Endothelial cell of umbilical vein (primary cell): ENCODE measurements around the gene RFK. TPM values are rescaled to one million over a fixed set of nuclear protein-coding genes. Genes with fewer than 3 reads are reported as not detected.
A peak's percentile ranks its signal among the peaks of the same experiment; 100 is the strongest.

ENCODE experiments used
- BruUV-seq: library from RNA; stranded (reverse); fragments of 400-500 nt; replicated peaks from 2 replicates; lab custom pipeline; 2021; lab: Mats Ljungman, UMichigan
- CTCF ChIA-PET: fragments of 300-600, 350-600 bp; sonication (Branson Sonifier 250); formaldehyde crosslinking; loops from one replicate; lab custom pipeline; 2021; ENCODE audit warnings: antibody characterized with exemption, inconsistent platforms; lab: Charles Lee
- POLR2A ChIA-PET: fragments of 300-600, 350-600 bp; sonication (Branson Sonifier 250); formaldehyde crosslinking; loops from one replicate; lab custom pipeline; 2021; ENCODE audit warnings: antibody characterized with exemption, inconsistent platforms; lab: Charles Lee
- DNase-seq: peaks from one replicate; pipeline ENCODE4 v3.0.0-alpha.2; 2011; ENCODE audit warnings: low read depth, low spot score
- FAIRE-seq: peaks from 2 replicates; lab custom pipeline; 2011; peaks lifted over from hg19 to GRCh38; lab: Jason Lieb, UNC
- H2AFZ ChIP-seq: 2 replicates; pipeline ENCODE4 v1.6.0; 2012; ENCODE audit warnings: low read depth, low read length, control low read depth, inconsistent platforms
- H3K27ac ChIP-seq: 2 replicates; pipeline ENCODE4 v1.5.1; 2011; ENCODE audit warnings: low read depth, mild to moderate bottlenecking, control low read depth, low read length, moderate library complexity; ENCODE audit not compliant: insufficient read depth
- H3K27me3 ChIP-seq, 2 experiments: 2 replicates each; pipeline versions ENCODE4 v1.6.0 to v1.6.1; 2011; ENCODE audit warnings: low read length in 2 of 2, mixed read lengths in 1 of 2; ENCODE audit not compliant: control insufficient read depth in 2 of 2, insufficient read depth in 2 of 2
- H3K36me3 ChIP-seq, 2 experiments: 2 replicates in 1 of 2; 3 replicates in 1 of 2; pipeline ENCODE4 v1.5.1; 2011; ENCODE audit warnings: low read length in 2 of 2, mild to moderate bottlenecking in 1 of 2, moderate library complexity in 1 of 2; ENCODE audit not compliant: control insufficient read depth in 2 of 2, insufficient read depth in 2 of 2; ENCODE audit errors: extremely low read depth in 1 of 2
- H3K4me1 ChIP-seq: 3 replicates; pipeline ENCODE4 v1.5.1; 2011; ENCODE audit warnings: mild to moderate bottlenecking, low read length; ENCODE audit not compliant: control insufficient read depth, insufficient read depth; ENCODE audit errors: extremely low read depth
- H3K4me2 ChIP-seq: 2 replicates; pipeline ENCODE4 v1.6.1; 2011; ENCODE audit warnings: low read length, control low read depth, mixed read lengths; ENCODE audit not compliant: insufficient read depth
- H3K4me3 ChIP-seq, 3 experiments: fragments of 200-600 bp in 1 of 3; sonication (generic), shearing (Covaris generic) in 1 of 3; replicated peaks in 1 of 3; 2 replicates each; pipeline ENCODE4 v1.5.1; 2011 to 2016; ENCODE audit warnings: control low read depth in 3 of 3, low read length in 3 of 3, mild to moderate bottlenecking in 2 of 3, inconsistent platforms in 1 of 3, low read depth in 1 of 3, moderate library complexity in 1 of 3; ENCODE audit not compliant: insufficient read depth in 1 of 3
- H3K79me2 ChIP-seq: 2 replicates; pipeline ENCODE4 v1.6.0; 2012; ENCODE audit warnings: low read length, inconsistent platforms; ENCODE audit not compliant: control insufficient read depth, insufficient read depth
- H3K9ac ChIP-seq: replicated peaks from 2 replicates; pipeline ENCODE3; 2011; ENCODE audit warnings: low read length, control low read depth; ENCODE audit not compliant: insufficient read depth; ENCODE audit errors: extremely low read depth
- H3K9me1 ChIP-seq: replicated peaks from 3 replicates; pipeline ENCODE4 v1.6.0; 2011; ENCODE audit warnings: mild to moderate bottlenecking, low read length; ENCODE audit not compliant: control insufficient read depth, insufficient read depth; ENCODE audit errors: extremely low read depth
- H3K9me3 ChIP-seq: replicated peaks from 2 replicates; pipeline ENCODE4 v1.5.1; 2012; ENCODE audit warnings: low read length, inconsistent platforms; ENCODE audit not compliant: control insufficient read depth, insufficient read depth
- H4K20me1 ChIP-seq: replicated peaks from 2 replicates; pipeline ENCODE3; 2011; ENCODE audit warnings: mild to moderate bottlenecking, low read length; ENCODE audit not compliant: control insufficient read depth, insufficient read depth; ENCODE audit errors: extremely low read depth
- CTCF ChIP-seq, 2 donors: IDR thresholded peaks; 1 replicate in 1 of 2; 2 replicates in 1 of 2; pipeline ENCODE4 v1.5.1; 2011; ENCODE audit warnings: low read length in 2 of 2, mild to moderate bottlenecking in 2 of 2, moderate library complexity in 2 of 2, control low read depth in 1 of 2, inconsistent platforms in 1 of 2, low read depth in 1 of 2; ENCODE audit not compliant: insufficient read depth in 1 of 2; ENCODE audit errors: extremely low read depth in 1 of 2
- EZH2 ChIP-seq: IDR thresholded peaks from 2 replicates; pipeline ENCODE4 v1.6.1; 2012; ENCODE audit warnings: borderline replicate concordance, low read depth, mild to moderate bottlenecking, moderate library complexity, low read length, inconsistent platforms; ENCODE audit not compliant: severe bottlenecking
- FOS ChIP-seq: IDR thresholded peaks from 2 replicates; pipeline ENCODE4 v1.6.1; 2011; ENCODE audit warnings: mild to moderate bottlenecking, low read length, moderate library complexity, borderline replicate concordance; ENCODE audit not compliant: insufficient read depth
- GATA2 ChIP-seq: IDR thresholded peaks from 2 replicates; pipeline ENCODE4 v1.7.0; 2011; ENCODE audit warnings: low read depth, mild to moderate bottlenecking, moderate library complexity, mixed read lengths, low read length; ENCODE audit not compliant: insufficient read length, insufficient read depth
- JUN ChIP-seq: IDR thresholded peaks from 2 replicates; pipeline ENCODE4 v1.6.1; 2011; ENCODE audit warnings: borderline replicate concordance, low read depth; ENCODE audit not compliant: insufficient read length, insufficient read depth
- MAX ChIP-seq: IDR thresholded peaks from 2 replicates; pipeline ENCODE4 v1.6.1; 2011; ENCODE audit not compliant: insufficient read depth, insufficient read length
- MYC ChIP-seq: IDR thresholded peaks from one replicate; pipeline ENCODE4 v1.6.1; 2011; ENCODE audit warnings: mild to moderate bottlenecking, low read depth, low read length
- POLR2A ChIP-seq: IDR thresholded peaks from 2 replicates; pipeline ENCODE4 v1.6.1; 2012; ENCODE audit warnings: low read depth, mild to moderate bottlenecking, control low read depth, low read length
- POLR2AphosphoS5 ChIP-seq: IDR thresholded peaks from 2 replicates; pipeline ENCODE4 v1.6.1; 2012; ENCODE audit warnings: low read depth, mild to moderate bottlenecking, control low read depth, low read length, moderate library complexity; ENCODE audit not compliant: insufficient read depth
- dilution Hi-C: fragments of 300-500 bp; cut with MboI; formaldehyde crosslinking; loops from one replicate; pipeline ENCODE4 v1.15.0; 2019; ENCODE audit warnings: low sequenced_read_pairs; ENCODE audit not compliant: extremely low pct_ligation_motif_present
- intact Hi-C: fragments of 100-400 bp; cut with micrococcal nuclease; formaldehyde crosslinking; loops from one replicate; pipeline ENCODE4 v1.10.0; 2022
- polyA plus RNA-seq, 4 experiments: library from polyadenylated mRNA; depleted of rRNA in 3 of 4; stranded (reverse) in 3 of 4; unstranded in 1 of 4; fragments of >200 nt; gene quantifications; 2 replicates each; pipeline versions ENCODE4 v1.2.1 to v1.2.3, GENCODE V29; 2011 to 2012; ENCODE audit warnings: missing spikeins in 1 of 4
- total RNA-seq: library from RNA; stranded (reverse); gene quantifications from 2 replicates; pipeline ENCODE4 v1.2.3, GENCODE V29; 2021

RFK gene
- total and polyA plus RNA-seq, 2 donors (not counting 3 experiments of a cell fraction or from before 2014, with no cell fraction given) = 18.1 to 32.9 TPM

DNA sequence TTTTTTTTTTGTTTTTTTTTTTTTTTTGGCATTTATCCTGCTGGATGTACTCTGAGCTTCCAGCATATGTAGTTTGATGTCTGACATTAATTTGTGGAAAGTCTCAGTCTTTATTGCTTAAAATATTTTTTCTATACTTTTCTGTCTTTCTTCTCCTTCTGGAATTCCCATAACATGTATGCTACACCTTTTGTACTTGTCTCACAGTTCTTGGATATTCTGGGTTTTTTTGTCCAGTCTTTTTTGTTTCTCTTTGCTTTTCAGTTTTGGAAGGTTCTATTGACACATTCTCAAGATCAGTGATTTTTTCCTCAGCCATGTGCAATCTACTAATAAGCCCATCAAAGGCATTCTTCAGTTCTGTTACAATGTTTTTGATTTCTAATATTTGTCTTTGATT is 19.4 kb upstream of the RFK start:
- H2AFZ ChIP-seq = no peak overlapping the region
- no peaks in the 10 kb centered on the region for H4K20me1 ChIP-seq
- no peaks in the 10 kb centered on the region for H3K79me2 ChIP-seq
- H3K36me3 ChIP-seq = no peaks in the 10 kb centered on the region
- no TSS peak for BruUV-seq
- ChIA-PET POLR2A (no interaction called here), CTCF (no interaction called here)
- H3K9me3 ChIP-seq = no peaks in the 10 kb centered on the region
- dilution Hi-C loops = no loop called here
- H3K4me1 ChIP-seq = peaks cover 30% of the 10 kb centered on the region
- no peaks in the 10 kb centered on the region for H3K27me3 ChIP-seq
- DNase-seq = no peak
- H3K4me3 ChIP-seq = no peak overlapping the region
- no peak overlapping the region for H3K4me2 ChIP-seq
- TF ChIP-seq FOS = no peak
- intact Hi-C loops = loop anchor here (2.0 kb wide), 1 partner anchor 39 kb away; no protein-coding TSS in a partner anchor
- no peak overlapping the region for H3K27ac ChIP-seq
- no peak for FAIRE-seq
- no peaks in the 10 kb centered on the region for H3K9me1 ChIP-seq
- no peak overlapping the region for H3K9ac ChIP-seq

DNA sequence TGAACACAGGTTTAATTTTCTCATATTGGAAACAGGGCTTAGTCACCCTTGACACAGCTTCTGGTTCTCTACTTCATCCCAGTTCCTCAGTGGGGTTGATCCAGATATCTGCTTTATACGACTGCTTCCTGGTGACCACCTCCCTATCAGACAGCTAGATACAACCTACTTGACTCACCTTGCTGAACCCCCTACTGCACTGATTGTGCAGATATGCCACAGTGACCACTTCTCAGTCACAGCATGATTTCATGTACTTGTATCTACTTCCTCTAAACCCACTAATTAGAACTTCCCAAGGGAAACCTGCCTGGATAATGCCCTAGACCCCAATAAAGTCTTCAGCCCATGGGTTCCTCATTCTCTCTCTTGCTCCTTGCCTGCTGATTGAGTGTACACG is 18.4 kb upstream of the RFK start:
- intact Hi-C loops (no loop called here), dilution Hi-C loops (no loop called here)
- no peak for FAIRE-seq

More for the DNA sequence above, 18.4 kb upstream of the RFK start:
- no peaks in the 10 kb centered on the region for H4K20me1 ChIP-seq
- H3K27ac ChIP-seq = no peak overlapping the region
- no peaks in the 10 kb centered on the region for H3K9me1 ChIP-seq
- POLR2A ChIA-PET = no interaction called here
- H3K4me3 ChIP-seq = no peak overlapping the region
- peaks cover 30% of the 10 kb centered on the region for H3K4me1 ChIP-seq
- DNase-seq = no peak
- H3K79me2 ChIP-seq = no peaks in the 10 kb centered on the region
- H2AFZ ChIP-seq = peak overlapping the region; percentile 29
- CTCF ChIA-PET = no interaction called here
- H3K9ac ChIP-seq = no peak overlapping the region
- H3K27me3 ChIP-seq = no peaks in the 10 kb centered on the region
- H3K4me2 ChIP-seq = no peak overlapping the region
- TF ChIP-seq POLR2AphosphoS5 (no peak), MAX (no peak), JUN (no peak), GATA2 (no peak), MYC (no peak), FOS (no peak), CTCF (IDR thresholded peaks at IDR 0.05; ENCODE audit: extremely low read depth in 1 of 2, insufficient read depth in 1 of 2, low read depth in 1 of 2, low read length in 2 of 2) (no peak), POLR2A (no peak), EZH2 (no peak)
- no peaks in the 10 kb centered on the region for H3K9me3 ChIP-seq
- no peaks in the 10 kb centered on the region for H3K36me3 ChIP-seq
- no TSS peak for BruUV-seq
